K562 (cell line): ENCODE measurements around the gene BPIFB6. TPM values are rescaled to one million over a fixed set of nuclear protein-coding genes. Genes with fewer than 3 reads are reported as not detected.

Experiments used
- ATAC-seq: fragments of 200-7000 bp; cut with Tn5 transposase; 3 replicates; pipeline ENCODE4 v1.9.1; 2020; ENCODE audit warnings: moderate library complexity
- BruUV-seq: library from RNA; stranded (reverse); fragments of 400-500 nt; replicated peaks from 2 replicates; lab custom pipeline; 2021; lab: Mats Ljungman, UMichigan
- CTCF ChIA-PET: fragments of 300-600 bp; formaldehyde crosslinking; extraction: SDS; loops from one replicate; lab custom pipeline; 2021; ENCODE audit warnings: low intra/inter-chr PET ratio; lab: Yijun Ruan, JAX
- POLR2A ChIA-PET: fragments of 300-600, 350-650 bp; sonication (Branson Sonifier 250); formaldehyde crosslinking; extraction: SDS; loops from one replicate; lab custom pipeline; 2021; ENCODE audit warnings: antibody characterized with exemption, inconsistent platforms; lab: Yijun Ruan, JAX
- DNase-seq, 4 experiments: peaks; one replicate each; pipeline versions ENCODE4 v3.0.0 to v3.0.0-alpha.2; 2011 to 2018; ENCODE audit warnings: low spot score in 3 of 4, mixed read lengths in 3 of 4; ENCODE audit errors: extremely low read depth in 1 of 4
- FAIRE-seq: peaks from 2 replicates; lab custom pipeline; 2011; peaks lifted over from hg19 to GRCh38; lab: Jason Lieb, UNC
- H2AFZ ChIP-seq: 2 replicates; pipeline ENCODE4 v1.6.0; 2011; ENCODE audit warnings: low read depth, low read length, control low read depth, inconsistent platforms
- H3K27ac ChIP-seq: fragments of 200-600 bp; 3 replicates; pipeline ENCODE4 v1.8.0; 2011; ENCODE audit warnings: low read depth, mild to moderate bottlenecking, control low read depth, inconsistent platforms, low read length, moderate library complexity, mixed read lengths; ENCODE audit errors: extremely low read depth
- H3K27me3 ChIP-seq, 2 experiments: fragments of 300-600 bp in 1 of 2; 2 replicates in 1 of 2; 3 replicates in 1 of 2; pipeline versions ENCODE4 v1.6.0 to v1.8.0; 2011; ENCODE audit warnings: inconsistent platforms in 2 of 2, low read length in 2 of 2, mild to moderate bottlenecking in 1 of 2, mixed read lengths in 1 of 2, moderate library complexity in 1 of 2; ENCODE audit not compliant: control insufficient read depth in 2 of 2, insufficient read depth in 2 of 2
- H3K36me3 ChIP-seq: fragments of 300-600 bp; 3 replicates; pipeline ENCODE4 v1.8.0; 2011; ENCODE audit warnings: mild to moderate bottlenecking, low read length, inconsistent platforms; ENCODE audit not compliant: control insufficient read depth, insufficient read depth
- H3K4me1 ChIP-seq, 2 experiments: fragments of 200-600 bp in 1 of 2; replicated peaks in 1 of 2; 2 replicates in 1 of 2; 3 replicates in 1 of 2; pipeline versions ENCODE4 v1.5.1 to v1.8.0; 2011; ENCODE audit warnings: inconsistent platforms in 2 of 2, low read length in 2 of 2, mild to moderate bottlenecking in 1 of 2, mixed read lengths in 1 of 2, moderate library complexity in 1 of 2; ENCODE audit not compliant: control insufficient read depth in 2 of 2, insufficient read depth in 2 of 2
- H3K4me2 ChIP-seq: 2 replicates; pipeline ENCODE4 v1.6.1; 2011; ENCODE audit warnings: low read length, control low read depth, inconsistent platforms, mixed read lengths; ENCODE audit not compliant: insufficient read depth
- H3K4me3 ChIP-seq: fragments of 200-600 bp; sonication (generic), shearing (Covaris generic); 2 replicates; pipeline ENCODE4 v1.5.1; 2016; ENCODE audit warnings: control low read depth, inconsistent platforms
- H3K79me2 ChIP-seq: fragments of 200-600 bp; 3 replicates; pipeline ENCODE4 v1.8.0; 2011; ENCODE audit warnings: low read length, inconsistent platforms; ENCODE audit not compliant: control insufficient read depth, insufficient read depth
- H3K9ac ChIP-seq, 2 experiments: 2 replicates each; pipeline versions ENCODE4 v1.6.0 to v1.6.1; 2011; ENCODE audit warnings: low read depth in 2 of 2, low read length in 2 of 2, control low read depth in 1 of 2, inconsistent platforms in 1 of 2, mild to moderate bottlenecking in 1 of 2, mixed read lengths in 1 of 2; ENCODE audit not compliant: insufficient read depth in 1 of 2
- H3K9me1 ChIP-seq: one replicate; pipeline ENCODE4 v1.6.0; 2011; ENCODE audit warnings: inconsistent platforms, mild to moderate bottlenecking, low read length, moderate library complexity; ENCODE audit not compliant: control insufficient read depth, insufficient read depth
- H3K9me3 ChIP-seq: replicated peaks from 2 replicates; pipeline ENCODE4 v1.5.1; 2011; ENCODE audit warnings: low read depth, low read length, inconsistent platforms; ENCODE audit not compliant: control insufficient read depth, insufficient read depth
- H4K20me1 ChIP-seq: replicated peaks from 2 replicates; pipeline ENCODE4 v1.6.1; 2011; ENCODE audit warnings: low read length, inconsistent platforms, mixed read lengths; ENCODE audit not compliant: control insufficient read depth, insufficient read depth
- DNMT1 ChIP-seq: fragments of 450-650 bp; IDR thresholded peaks from 2 replicates; pipeline ENCODE4 v1.6.1; 2016; ENCODE audit warnings: antibody characterized with exemption, mild to moderate bottlenecking
- SAFB ChIP-seq: fragments of 200-400 bp; formaldehyde crosslinking; IDR thresholded peaks from 2 replicates; pipeline ENCODE4 v1.6.1; 2017; ENCODE audit warnings: low read depth, low read length, borderline replicate concordance
- TEAD1 ChIP-seq, 2 experiments: fragments of 450-650 bp in 1 of 2; sonication (generic) in 1 of 2; formaldehyde crosslinking; IDR thresholded peaks; 2 replicates each; pipeline versions ENCODE4 v1.4.0 to v1.8.0; 2020 to 2022; ENCODE audit warnings: mild to moderate bottlenecking in 2 of 2, missing genetic modification reagents in 1 of 2
- ZSCAN32 ChIP-seq: fragments of 450-650 bp; formaldehyde crosslinking; IDR thresholded peaks from 2 replicates; pipeline ENCODE4 v1.4.0; 2020; ENCODE audit warnings: mild to moderate bottlenecking, moderate library complexity
- WGBS: fragments of 100-300 bp; shearing (Covaris generic); methylation state at CpG from one replicate; pipeline ENCODE4 v1.1.6; 2016; ENCODE audit warnings: low coverage, mixed read lengths; ENCODE audit not compliant: insufficient coverage; ENCODE audit errors: missing lambda C conversion rate; 5-methylcytosine and 5-hydroxymethylcytosine counted together
- in situ Hi-C: fragments of 300-500 bp; cut with MboI; formaldehyde crosslinking; loops from 4 replicates; pipeline ENCODE4 v1.15.0; 2018; ENCODE audit warnings: inconsistent platforms, mixed read lengths
- intact Hi-C: fragments of 100-400 bp; cut with micrococcal nuclease; formaldehyde crosslinking; loops from 2 replicates; pipeline ENCODE4 v1.14.2; 2022
- polyA plus RNA-seq, 8 experiments: library from polyadenylated mRNA; depleted of rRNA in 4 of 8; stranded (reverse) in 5 of 8; unstranded in 3 of 8; fragments of >200 nt; fragmentation: Nextera tagmentation in 2 of 8; fragmentation: Illumina TruSeq in 1 of 8; extraction: Ambion mirVana in 2 of 8; extraction: Trizol in 1 of 8; gene quantifications; 2 replicates each; pipeline versions ENCODE4 v1.2.1 to v1.2.3, GENCODE V29; 2011 to 2014; ENCODE audit warnings: inconsistent platforms in 1 of 8, missing spikeins in 1 of 8
- total RNA-seq, 7 experiments: library from RNA; depleted of rRNA in 6 of 7; stranded (reverse); fragments of >200 nt in 6 of 7; fragmentation: Illumina TruSeq in 2 of 7; extraction: Trizol in 2 of 7; gene quantifications; 2 replicates each; pipeline versions ENCODE4 v1.2.1 to v1.2.3, GENCODE V29; 2011 to 2021; ENCODE audit warnings: low replicate concordance in 1 of 7

BPIFB6 gene
- total and polyA plus RNA-seq, 9 of the 15 experiments (the other 6 are each of a cell fraction or from before 2014, with no cell fraction given) = not detected

DNA sequence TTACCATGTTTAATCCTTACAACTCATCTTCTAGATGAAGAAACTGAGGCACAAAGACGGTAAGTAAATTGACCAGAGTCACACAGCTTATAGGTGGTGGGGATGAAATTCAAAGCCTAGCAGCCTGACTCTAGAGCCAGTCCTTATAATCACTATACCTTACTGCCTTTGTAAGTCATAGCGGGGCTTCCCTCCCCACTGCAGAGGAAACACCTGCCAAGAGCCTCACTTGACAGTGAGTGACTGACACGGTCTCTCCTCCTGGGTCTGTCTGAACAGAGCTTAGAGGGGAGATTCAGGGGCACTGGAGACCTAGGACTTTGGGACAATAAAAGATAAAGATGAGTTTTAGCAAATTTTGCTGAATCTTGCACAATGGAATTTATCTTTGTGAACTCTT, 40.1 kb upstream of the BPIFB6 start:
- WGBS = 0% methylated on average over 3 of the region's 3 CpGs
- no peak overlapping the region for H3K27ac ChIP-seq
- FAIRE-seq = no peak
- TF ChIP-seq DNMT1 (no peak), ZSCAN32 (CRISPR knock-in tag) (no peak), TEAD1 (CRISPR knock-in tag; IDR thresholded peaks at IDR 0.05) (no peak)
- TF ChIP-seq, all 486 proteins: peak for 0
- H3K9me1 ChIP-seq = no peaks in the 10 kb centered on the region
- no peak overlapping the region for H3K4me2 ChIP-seq
- H3K36me3 ChIP-seq = no peaks in the 10 kb centered on the region
- no peaks in the 10 kb centered on the region for H3K79me2 ChIP-seq
- POLR2A ChIA-PET = interaction anchor here (0.6 kb wide), 1 partner anchor 133 kb away, joined by 4 read pairs; no protein-coding TSS in a partner anchor
- CTCF ChIA-PET = no interaction called here
- no peak overlapping the region for H2AFZ ChIP-seq
- H3K27me3 ChIP-seq = peaks cover 4 to 17% of the 10 kb centered on the region in 2 experiments; a peak in 2 of 5 replicates
- H4K20me1 ChIP-seq = no peaks in the 10 kb centered on the region
- H3K9me3 ChIP-seq = no peaks in the 10 kb centered on the region
- H3K9ac ChIP-seq = no peak overlapping the region
- no TSS peak for BruUV-seq
- ATAC-seq (no peak), DNase-seq (no peak)
- no peaks in the 10 kb centered on the region; a peak in 1 of 5 replicates for H3K4me1 ChIP-seq
- in situ Hi-C loops (no loop called here), intact Hi-C loops (no loop called here)
- no peak overlapping the region for H3K4me3 ChIP-seq

DNA sequence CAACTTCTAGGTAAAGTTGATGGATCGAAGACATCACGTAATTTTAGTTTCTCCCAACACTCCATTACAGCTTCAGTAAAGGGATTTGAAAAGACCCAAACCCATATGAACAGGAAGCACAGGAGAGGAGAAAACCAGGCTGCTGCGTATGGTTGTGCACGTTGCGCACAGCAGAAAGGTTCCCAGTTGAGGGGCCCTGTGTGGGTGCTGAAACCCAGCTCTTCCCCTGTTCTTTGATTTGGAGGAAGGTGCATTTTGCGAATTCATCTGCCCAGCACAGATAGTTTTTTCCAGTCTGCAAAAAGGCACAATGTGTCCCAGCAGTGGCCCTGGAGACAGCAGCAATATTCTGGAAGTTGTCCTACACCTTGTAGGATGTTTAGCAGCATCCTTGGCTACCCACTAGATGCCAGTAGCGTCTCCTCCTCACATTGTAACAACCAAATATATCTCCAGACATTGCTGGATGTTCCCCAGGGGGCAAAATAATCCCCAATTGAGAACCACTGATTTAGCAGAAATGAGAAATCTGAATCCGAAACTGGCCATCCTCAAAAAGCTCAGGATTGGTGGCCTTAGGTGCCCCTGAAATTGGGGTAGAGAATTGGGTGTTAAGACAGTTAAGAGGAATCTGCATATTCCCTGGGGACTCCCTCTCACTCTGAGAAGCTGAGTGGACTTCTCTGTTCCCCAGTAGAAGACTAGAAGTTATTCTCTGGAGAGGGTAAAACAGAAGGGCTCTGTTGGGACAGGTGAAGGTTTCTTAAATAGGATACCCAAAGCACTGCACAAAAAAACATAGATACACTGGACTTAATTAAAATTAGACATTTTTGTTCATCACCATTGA, 39.4 kb upstream of the BPIFB6 start:
- Histone ChIP-seq H3K27me3 (peaks cover 3 to 13% of the 10 kb centered on the region in 2 experiments; a peak in 1 of 5 replicates), H3K27ac (no peak overlapping the region), H3K4me3 (no peak overlapping the region), H3K9ac (no peak overlapping the region), H3K4me1 (no peaks in the 10 kb centered on the region; a peak in 1 of 5 replicates), H3K36me3 (no peaks in the 10 kb centered on the region), H3K9me3 (no peaks in the 10 kb centered on the region), H4K20me1 (no peaks in the 10 kb centered on the region), H3K9me1 (no peaks in the 10 kb centered on the region), H2AFZ (no peak overlapping the region), H3K4me2 (no peak overlapping the region), H3K79me2 (no peaks in the 10 kb centered on the region)
- WGBS = 9% methylated on average over 8 of the region's 8 CpGs
- DNase-seq (no peak), FAIRE-seq (no peak), ATAC-seq (no peak)
- in situ Hi-C loops = no loop called here
- intact Hi-C loops = no loop called here
- ChIA-PET CTCF (no interaction called here), POLR2A (no interaction called here)
- BruUV-seq = no TSS peak
- no peak for TF ChIP-seq SAFB
